RWPE2 (cell line): ENCODE results near the gene ETFRF1.

Experiments
- ATAC-seq: fragments of 200-7000 bp; cut with Tn5 transposase; 3 replicates; pipeline ENCODE4 v1.9.1; 2021; ENCODE audit warnings: low read depth
- DNase-seq: peaks from one replicate; pipeline ENCODE4 v3.0.0-alpha.2; 2020; ENCODE audit warnings: low spot score
- H3K27ac ChIP-seq: fragments of 450-650 bp; 2 replicates; pipeline ENCODE4 v1.5.1; 2017; ENCODE audit warnings: mild to moderate bottlenecking; ENCODE audit not compliant: poor library complexity, severe bottlenecking
- H3K27me3 ChIP-seq: fragments of 250-450 bp; sonication (Bioruptor Pico); 2 replicates; pipeline ENCODE4 v1.5.1; 2021; ENCODE audit warnings: mild to moderate bottlenecking, moderate library complexity; ENCODE audit not compliant: insufficient read depth, poor library complexity, severe bottlenecking
- H3K36me3 ChIP-seq: fragments of 250-450 bp; sonication (Bioruptor Pico); 2 replicates; pipeline ENCODE4 v1.5.1; 2020; ENCODE audit warnings: low read depth, mild to moderate bottlenecking, moderate library complexity
- H3K4me1 ChIP-seq: fragments of 250-450 bp; sonication (Bioruptor Pico); 2 replicates; pipeline ENCODE4 v1.5.1; 2021; ENCODE audit warnings: mild to moderate bottlenecking, moderate library complexity; ENCODE audit not compliant: insufficient read depth, poor library complexity, severe bottlenecking
- H3K4me3 ChIP-seq: fragments of 250-450 bp; sonication (Bioruptor Pico); 2 replicates; pipeline ENCODE4 v1.5.1; 2021; ENCODE audit warnings: mild to moderate bottlenecking, moderate library complexity; ENCODE audit not compliant: severe bottlenecking
- H3K9me3 ChIP-seq: fragments of 250-450 bp; sonication (Bioruptor Pico); 2 replicates; pipeline ENCODE4 v1.5.1; 2021; ENCODE audit warnings: mild to moderate bottlenecking, moderate library complexity; ENCODE audit not compliant: severe bottlenecking
- CTCF ChIP-seq: fragments of 450-650 bp; IDR thresholded peaks from one replicate; pipeline ENCODE4 v1.5.1; 2017; ENCODE audit warnings: mild to moderate bottlenecking, moderate library complexity; ENCODE audit not compliant: poor library complexity, severe bottlenecking

The ETFRF1 gene

DNA sequence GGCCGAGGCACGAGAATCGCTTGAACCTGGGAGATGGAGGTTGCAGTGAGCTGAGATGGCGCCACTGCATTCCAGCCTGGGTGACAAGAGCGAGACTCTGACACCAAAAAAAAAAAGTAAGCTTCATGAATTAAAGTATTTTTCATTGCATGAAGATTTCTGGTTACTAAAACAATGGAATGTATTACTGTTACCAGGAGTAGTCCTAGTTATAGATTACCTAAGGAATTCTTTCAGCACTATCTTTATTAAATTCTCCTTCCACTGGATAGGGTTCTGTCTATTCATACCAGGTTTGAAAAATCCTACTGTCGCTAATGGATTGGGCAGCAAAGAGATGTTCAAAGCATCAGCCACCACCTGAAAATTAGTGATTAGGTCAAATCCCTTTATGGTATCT is 12.4 kb downstream of the ETFRF1 start:
- Histone ChIP-seq H3K4me1 (no peaks in the 10 kb centered on the region), H3K27me3 (no peaks in the 10 kb centered on the region), H3K27ac (no peak overlapping the region), H3K9me3 (no peaks in the 10 kb centered on the region), H3K4me3 (no peak overlapping the region), H3K36me3 (peaks cover 6% of the 10 kb centered on the region; the same call in 1 of the 2 replicates)
- TF ChIP-seq CTCF = no peak
- ATAC-seq (no peak), DNase-seq (no peak)

DNA sequence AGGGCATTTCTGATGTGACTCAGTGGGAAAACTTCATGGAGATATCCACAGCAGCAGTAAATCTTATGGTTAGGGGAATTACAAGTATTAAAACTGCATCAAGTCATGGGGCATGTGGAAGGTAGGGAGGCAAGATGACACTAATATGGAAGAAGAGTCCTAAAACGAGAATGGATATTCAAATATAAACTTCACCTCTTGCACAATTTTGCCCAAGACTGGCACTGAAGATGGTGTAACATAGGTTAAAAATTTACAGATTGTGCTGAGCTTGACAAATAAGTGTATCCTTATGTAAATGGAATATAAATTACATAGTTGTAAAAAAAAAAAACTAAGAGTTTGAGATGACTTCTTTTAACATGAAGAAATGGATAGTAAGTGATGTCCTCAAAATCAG is 12.8 kb downstream of the ETFRF1 start:
- ATAC-seq (no peak), DNase-seq (no peak)
- Histone ChIP-seq H3K9me3 (no peaks in the 10 kb centered on the region), H3K4me3 (no peak overlapping the region), H3K4me1 (no peaks in the 10 kb centered on the region), H3K27me3 (no peaks in the 10 kb centered on the region), H3K27ac (no peak overlapping the region), H3K36me3 (peaks cover 6% of the 10 kb centered on the region; the same call in 1 of the 2 replicates)
- no peak for TF ChIP-seq CTCF

GRCh38 chr12:25208554-25208953 is 13.5 kb downstream of the ETFRF1 start:
- Histone ChIP-seq H3K27ac (no peak overlapping the region), H3K4me3 (no peak overlapping the region), H3K36me3 (peaks cover 6% of the 10 kb centered on the region; the same call in 1 of the 2 replicates), H3K9me3 (no peaks in the 10 kb centered on the region), H3K4me1 (no peaks in the 10 kb centered on the region), H3K27me3 (no peaks in the 10 kb centered on the region)
- DNase-seq (no peak), ATAC-seq (no peak)
- TF ChIP-seq CTCF = no peak

DNA sequence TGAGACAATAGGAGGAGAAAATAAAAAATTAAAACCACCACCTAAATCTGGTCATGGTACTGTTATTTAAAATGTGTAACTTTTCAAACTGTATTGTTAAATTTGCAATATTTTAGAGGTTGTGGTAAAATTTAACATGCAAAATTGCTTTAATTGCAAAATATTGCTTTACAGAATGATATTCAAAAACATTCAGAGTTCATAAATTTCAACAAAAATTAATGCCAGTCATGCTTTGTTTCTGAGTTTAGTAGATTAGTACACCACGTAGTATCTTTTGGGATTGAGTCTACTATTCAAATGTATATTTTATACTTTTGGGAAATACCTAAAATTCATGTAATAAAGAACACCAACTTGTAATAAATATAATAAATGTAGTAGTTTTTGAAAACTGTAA is 18.3 kb downstream of the ETFRF1 start:
- no peak for ATAC-seq

More for the DNA sequence above, 18.3 kb downstream of the ETFRF1 start:
- H3K27me3 ChIP-seq = no peaks in the 10 kb centered on the region
- TF ChIP-seq CTCF = no peak
- DNase-seq = no peak
- H3K4me1 ChIP-seq = no peaks in the 10 kb centered on the region
- peaks cover 6% of the 10 kb centered on the region; the same call in 1 of the 2 replicates for H3K36me3 ChIP-seq
- no peak overlapping the region for H3K4me3 ChIP-seq
- H3K9me3 ChIP-seq = no peaks in the 10 kb centered on the region
- no peak overlapping the region for H3K27ac ChIP-seq
